ENCODE results near the gene CLCA2.

DNA sequence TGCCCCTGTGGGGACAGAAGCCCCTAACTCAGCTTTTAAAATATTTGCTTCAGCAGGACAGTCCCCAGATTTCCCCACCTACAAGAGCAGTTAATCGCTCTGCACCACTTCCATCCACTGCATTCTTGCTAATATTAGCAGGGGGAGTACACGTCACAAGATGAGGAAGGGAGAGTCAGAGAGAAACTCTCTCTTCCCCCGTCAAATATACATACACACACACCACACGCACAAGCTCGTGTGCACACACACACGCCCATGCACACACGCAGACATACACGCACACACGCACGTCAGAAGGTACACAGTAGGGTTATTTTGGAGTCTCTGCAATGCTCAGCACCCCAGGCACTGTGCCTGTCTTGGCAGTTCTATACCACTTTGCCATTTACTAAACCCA is 46.9 kb downstream of the CLCA2 start:
- TF ChIP-seq, protein P1, sequence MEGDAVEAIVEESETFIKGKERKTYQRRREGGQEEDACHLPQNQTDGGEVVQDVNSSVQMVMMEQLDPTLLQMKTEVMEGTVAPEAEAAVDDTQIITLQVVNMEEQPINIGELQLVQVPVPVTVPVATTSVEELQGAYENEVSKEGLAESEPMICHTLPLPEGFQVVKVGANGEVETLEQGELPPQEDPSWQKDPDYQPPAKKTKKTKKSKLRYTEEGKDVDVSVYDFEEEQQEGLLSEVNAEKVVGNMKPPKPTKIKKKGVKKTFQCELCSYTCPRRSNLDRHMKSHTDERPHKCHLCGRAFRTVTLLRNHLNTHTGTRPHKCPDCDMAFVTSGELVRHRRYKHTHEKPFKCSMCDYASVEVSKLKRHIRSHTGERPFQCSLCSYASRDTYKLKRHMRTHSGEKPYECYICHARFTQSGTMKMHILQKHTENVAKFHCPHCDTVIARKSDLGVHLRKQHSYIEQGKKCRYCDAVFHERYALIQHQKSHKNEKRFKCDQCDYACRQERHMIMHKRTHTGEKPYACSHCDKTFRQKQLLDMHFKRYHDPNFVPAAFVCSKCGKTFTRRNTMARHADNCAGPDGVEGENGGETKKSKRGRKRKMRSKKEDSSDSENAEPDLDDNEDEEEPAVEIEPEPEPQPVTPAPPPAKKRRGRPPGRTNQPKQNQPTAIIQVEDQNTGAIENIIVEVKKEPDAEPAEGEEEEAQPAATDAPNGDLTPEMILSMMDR (IDR thresholded peaks at IDR 0.05): no peak
- no peak for TF ChIP-seq POLR2A (IDR thresholded peaks at IDR 0.05)

Data from esophagus squamous epithelium (tissue), 4 donors.